ENCODE results near the gene ZNF185.

Gene ZNF185

DNA sequence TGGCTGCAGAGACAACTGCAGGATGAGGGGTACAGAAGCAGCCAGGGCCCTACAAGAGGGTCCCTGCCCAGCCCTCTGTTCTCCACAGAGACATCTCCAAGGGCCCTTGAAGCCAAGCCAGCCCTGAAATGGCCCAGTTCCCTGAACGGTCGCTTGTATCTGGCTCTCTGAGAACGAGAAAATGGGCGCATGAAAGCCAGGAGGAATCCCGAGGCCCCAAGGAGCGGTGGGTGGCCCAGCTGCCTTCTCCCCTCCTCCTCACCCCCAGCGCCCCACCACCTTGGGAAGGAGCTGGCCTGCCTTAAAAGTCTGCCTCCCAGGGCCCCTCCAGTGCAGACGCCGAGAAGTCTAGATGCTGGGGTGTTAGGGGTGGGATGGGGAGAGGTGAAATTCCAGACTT is 5.7 kb downstream of the ZNF185 start:
- Histone ChIP-seq H4K8ac (ENCODE audit: low read depth, low read length) (no peak overlapping the region), H3K27me3 (ENCODE audit: control insufficient read depth in 3 of 3, insufficient read depth in 3 of 3, low read depth in 1 of 3, low read length in 3 of 3) (peaks cover 0 to 49% (median 0%) of the 10 kb centered on the region in 3 experiments), H2AK5ac (ENCODE audit: low read depth, low read length) (no peak overlapping the region), H3K14ac (ENCODE audit: low read length) (no peak overlapping the region), H3K36me3 (replicated peaks in 1 of 2; ENCODE audit: control insufficient read depth in 2 of 2, insufficient read depth in 2 of 2, low read length in 2 of 2) (no peaks in the 10 kb centered on the region), H3K9me3 (replicated peaks in 1 of 2; ENCODE audit: control insufficient read depth in 2 of 2, insufficient read depth in 1 of 2, low read depth in 1 of 2, low read length in 2 of 2) (no peaks in the 10 kb centered on the region), H2AFZ (ENCODE audit: low read length) (no peak overlapping the region), H2BK12ac (ENCODE audit: low read length) (no peak overlapping the region), H3K27ac (replicated peaks; ENCODE audit: low read length) (no peak overlapping the region), H2BK5ac (ENCODE audit: low read length) (no peak overlapping the region), H3K4me1 (ENCODE audit: control insufficient read depth in 2 of 2, insufficient read depth in 1 of 2, low read depth in 1 of 2, low read length in 2 of 2) (peaks cover 12 to 19% of the 10 kb centered on the region in 2 donors), H3K23ac (ENCODE audit: low read depth, low read length, poor library complexity) (no peak overlapping the region), H3K9ac (ENCODE audit: low read depth, low read length, poor library complexity) (no peak overlapping the region), H3K4me2 (ENCODE audit: insufficient read depth, low read length, poor library complexity, severe bottlenecking) (no peak overlapping the region), H4K91ac (ENCODE audit: low read depth, low read length, poor library complexity) (no peak overlapping the region), H3K4me3 (ENCODE audit: low read length in 2 of 2) (no peak overlapping the region), H2BK120ac (ENCODE audit: low read depth, low read length) (no peak overlapping the region), H3K4ac (ENCODE audit: low read length) (no peak overlapping the region), H3K79me1 (ENCODE audit: low read depth, low read length) (peaks cover 2% of the 10 kb centered on the region), H2BK15ac (ENCODE audit: low read length) (no peak overlapping the region), H3K18ac (ENCODE audit: low read length) (no peak overlapping the region)
- DNase-seq (ENCODE audit: low spot score): no peak
- WGBS, 2 donors (ENCODE audit: extremely low coverage in 2 of 2, insufficient read length in 2 of 2, insufficient replicate concordance in 1 of 2): no CpG with 5 or more reads among the region's 9 CpGs

DNA sequence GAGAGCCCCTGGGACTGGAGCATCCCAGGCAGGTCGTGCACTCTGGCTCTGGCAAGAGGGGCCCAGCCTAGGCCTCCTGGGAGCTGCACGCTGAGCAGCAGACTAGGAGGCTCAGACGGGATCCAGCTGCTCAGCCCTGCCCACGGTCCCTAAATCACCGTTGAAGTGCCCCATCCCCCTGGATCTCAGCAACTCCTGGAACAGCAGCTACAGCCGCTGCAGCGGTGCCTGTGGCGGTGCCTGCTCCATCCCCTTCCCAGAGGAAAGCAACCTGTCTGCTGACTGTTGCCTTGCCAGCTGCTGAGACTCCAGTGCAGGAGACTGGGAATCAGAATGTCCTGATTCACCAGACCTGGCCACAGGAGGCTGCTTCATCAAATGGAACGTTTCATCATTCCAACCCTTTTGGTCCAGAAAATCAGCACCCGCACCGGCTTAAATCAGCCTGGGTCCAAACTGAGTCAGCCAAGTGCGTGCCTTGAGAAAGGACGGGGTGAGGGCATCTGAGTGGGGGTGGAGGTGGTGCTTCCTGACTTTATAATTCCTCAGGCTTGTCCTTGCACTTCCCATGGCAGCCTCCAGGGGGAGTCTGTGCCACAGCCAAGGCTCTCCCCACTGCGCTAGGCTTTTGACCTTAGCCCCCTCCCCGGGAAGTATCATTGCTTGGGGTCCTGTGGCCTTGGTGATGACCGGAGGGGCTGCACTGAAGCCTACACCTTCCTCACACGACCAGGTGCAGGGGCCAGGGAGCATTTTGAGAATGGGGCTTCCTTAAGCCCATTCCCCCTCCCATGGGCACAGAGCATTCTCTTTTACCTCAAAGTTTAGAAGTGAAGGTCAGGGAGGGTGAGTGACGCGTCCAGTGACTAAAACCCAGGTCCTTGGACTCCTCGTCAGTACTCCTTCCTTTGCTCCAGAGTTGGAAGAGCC is 6.5 kb downstream of the ZNF185 start:
- no peaks in the 10 kb centered on the region for H3K9me3 ChIP-seq (replicated peaks in 1 of 2; ENCODE audit: control insufficient read depth in 2 of 2, insufficient read depth in 1 of 2, low read depth in 1 of 2, low read length in 2 of 2)

DNA sequence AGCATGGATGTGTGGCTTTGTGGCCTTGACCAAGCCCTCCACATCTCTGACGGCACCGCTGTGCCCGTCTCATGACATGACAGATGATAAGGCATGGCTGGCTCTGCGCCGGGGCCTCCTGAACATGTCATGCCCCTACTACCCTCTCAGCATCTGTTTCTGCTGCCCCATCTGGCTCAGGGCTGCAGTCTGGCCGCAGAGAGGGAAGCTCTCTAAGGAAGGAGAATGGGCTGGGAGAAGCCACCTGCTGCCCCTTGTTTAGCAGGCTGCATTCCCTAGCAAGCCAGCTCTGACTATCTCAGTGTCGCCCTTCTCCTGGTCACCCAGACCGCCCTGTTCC is 7.2 kb downstream of the ZNF185 start:
- H3K4me1 ChIP-seq (ENCODE audit: control insufficient read depth in 2 of 2, insufficient read depth in 1 of 2, low read depth in 1 of 2, low read length in 2 of 2): peaks cover 12 to 16% of the 10 kb centered on the region in 2 donors
- H3K27me3 ChIP-seq (ENCODE audit: control insufficient read depth in 3 of 3, insufficient read depth in 3 of 3, low read depth in 1 of 3, low read length in 3 of 3): peaks cover 0 to 34% (median 0%) of the 10 kb centered on the region in 3 experiments
- no peak overlapping the region for H4K91ac ChIP-seq (ENCODE audit: low read depth, low read length, poor library complexity)
- H2BK120ac ChIP-seq (ENCODE audit: low read depth, low read length): no peak overlapping the region
- no peak overlapping the region for H3K14ac ChIP-seq (ENCODE audit: low read length)
- no CpG with 5 or more reads among the region's 8 CpGs for WGBS, 2 donors (ENCODE audit: extremely low coverage in 2 of 2, insufficient read length in 2 of 2, insufficient replicate concordance in 1 of 2)
- no peak overlapping the region for H2BK5ac ChIP-seq (ENCODE audit: low read length)
- no peak overlapping the region for H4K8ac ChIP-seq (ENCODE audit: low read depth, low read length)
- H3K27ac ChIP-seq (replicated peaks; ENCODE audit: low read length): no peak overlapping the region
- no peaks in the 10 kb centered on the region for H3K9me3 ChIP-seq (replicated peaks in 1 of 2; ENCODE audit: control insufficient read depth in 2 of 2, insufficient read depth in 1 of 2, low read depth in 1 of 2, low read length in 2 of 2)
- H2AK5ac ChIP-seq (ENCODE audit: low read depth, low read length): peak overlapping the region; percentile 63
- H3K79me1 ChIP-seq (ENCODE audit: low read depth, low read length): peaks cover 3% of the 10 kb centered on the region
- H2BK12ac ChIP-seq (ENCODE audit: low read length): no peak overlapping the region
- no peaks in the 10 kb centered on the region for H3K36me3 ChIP-seq (replicated peaks in 1 of 2; ENCODE audit: control insufficient read depth in 2 of 2, insufficient read depth in 2 of 2, low read length in 2 of 2)
- no peak overlapping the region for H2AFZ ChIP-seq (ENCODE audit: low read length)
- no peak for DNase-seq (ENCODE audit: low spot score)
- no peak overlapping the region for H3K4me2 ChIP-seq (ENCODE audit: insufficient read depth, low read length, poor library complexity, severe bottlenecking)
- no peak overlapping the region for H2BK15ac ChIP-seq (ENCODE audit: low read length)
- no peak overlapping the region for H3K23ac ChIP-seq (ENCODE audit: low read depth, low read length, poor library complexity)
- no peak overlapping the region for H3K9ac ChIP-seq (ENCODE audit: low read depth, low read length, poor library complexity)
- H3K4me3 ChIP-seq (ENCODE audit: low read length in 2 of 2): no peak overlapping the region
- H3K4ac ChIP-seq (ENCODE audit: low read length): no peak overlapping the region
- no peak overlapping the region for H3K18ac ChIP-seq (ENCODE audit: low read length)

More for the DNA sequence above, 6.5 kb downstream of the ZNF185 start:
- peak overlapping the region; percentile 63 for H2AK5ac ChIP-seq (ENCODE audit: low read depth, low read length)
- H3K27me3 ChIP-seq (ENCODE audit: control insufficient read depth in 3 of 3, insufficient read depth in 3 of 3, low read depth in 1 of 3, low read length in 3 of 3): peaks cover 0 to 41% (median 0%) of the 10 kb centered on the region in 3 experiments
- no peak overlapping the region for H3K23ac ChIP-seq (ENCODE audit: low read depth, low read length, poor library complexity)
- H3K9ac ChIP-seq (ENCODE audit: low read depth, low read length, poor library complexity): no peak overlapping the region
- H2BK15ac ChIP-seq (ENCODE audit: low read length): no peak overlapping the region
- H3K4me2 ChIP-seq (ENCODE audit: insufficient read depth, low read length, poor library complexity, severe bottlenecking): peak overlapping the region; percentile 25
- no peak overlapping the region for H3K14ac ChIP-seq (ENCODE audit: low read length)
- no CpG with 5 or more reads among the region's 20 CpGs for WGBS, 2 donors (ENCODE audit: extremely low coverage in 2 of 2, insufficient read length in 2 of 2, insufficient replicate concordance in 1 of 2)
- peak; percentile 26 for DNase-seq (ENCODE audit: low spot score)
- H3K4ac ChIP-seq (ENCODE audit: low read length): no peak overlapping the region
- no peak overlapping the region for H2BK120ac ChIP-seq (ENCODE audit: low read depth, low read length)
- no peak overlapping the region for H2BK12ac ChIP-seq (ENCODE audit: low read length)
- no peak overlapping the region for H4K91ac ChIP-seq (ENCODE audit: low read depth, low read length, poor library complexity)
- peaks cover 3% of the 10 kb centered on the region for H3K79me1 ChIP-seq (ENCODE audit: low read depth, low read length)
- H3K36me3 ChIP-seq (replicated peaks in 1 of 2; ENCODE audit: control insufficient read depth in 2 of 2, insufficient read depth in 2 of 2, low read length in 2 of 2): no peaks in the 10 kb centered on the region
- no peak overlapping the region for H3K4me3 ChIP-seq (ENCODE audit: low read length in 2 of 2)
- no peak overlapping the region for H4K8ac ChIP-seq (ENCODE audit: low read depth, low read length)
- H2BK5ac ChIP-seq (ENCODE audit: low read length): no peak overlapping the region
- H3K27ac ChIP-seq (replicated peaks; ENCODE audit: low read length): no peak overlapping the region
- no peak overlapping the region for H3K18ac ChIP-seq (ENCODE audit: low read length)
- peak overlapping the region; percentile 9 for H2AFZ ChIP-seq (ENCODE audit: low read length)
- peaks cover 12 to 16% of the 10 kb centered on the region in 2 donors for H3K4me1 ChIP-seq (ENCODE audit: control insufficient read depth in 2 of 2, insufficient read depth in 1 of 2, low read depth in 1 of 2, low read length in 2 of 2)

DNA sequence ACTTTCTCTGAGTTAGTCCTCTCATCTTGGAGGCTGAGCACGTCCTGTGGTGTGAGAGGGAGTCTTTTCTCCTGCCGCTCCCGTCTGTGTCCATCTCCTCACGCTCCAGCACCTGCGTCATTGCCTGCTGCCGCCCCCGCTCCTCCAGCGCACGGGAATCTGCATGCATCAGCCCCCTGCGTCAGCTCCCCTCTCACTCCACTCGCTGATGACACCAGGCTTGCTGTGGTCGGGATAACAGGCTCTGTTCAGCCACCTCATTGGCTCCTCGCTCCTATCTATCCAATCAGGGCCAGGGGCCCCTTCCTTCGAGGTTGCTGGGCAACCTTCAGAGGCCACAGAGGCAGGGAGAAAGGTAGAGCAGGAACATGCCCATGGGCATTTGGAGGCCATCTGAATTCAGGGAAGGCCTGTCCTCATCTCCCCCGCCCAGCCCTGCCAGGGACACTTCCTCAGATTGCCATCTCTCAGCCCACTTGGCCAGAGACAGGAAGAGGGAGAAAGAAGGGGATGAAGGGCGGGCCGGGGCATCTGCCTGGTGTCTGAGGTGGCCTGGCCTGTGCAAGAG is 9.3 kb downstream of the ZNF185 start:
- H2AK5ac ChIP-seq (ENCODE audit: low read depth, low read length): no peak overlapping the region
- peak overlapping the region; percentile 47 for H3K4me2 ChIP-seq (ENCODE audit: insufficient read depth, low read length, poor library complexity, severe bottlenecking)
- DNase-seq (ENCODE audit: low spot score): peak; percentile 27
- no peak overlapping the region for H3K9ac ChIP-seq (ENCODE audit: low read depth, low read length, poor library complexity)
- WGBS, 2 donors (ENCODE audit: extremely low coverage in 2 of 2, insufficient read length in 2 of 2, insufficient replicate concordance in 1 of 2): no CpG with 5 or more reads among the region's 17 CpGs
- peak overlapping the region; percentile 76 for H3K4ac ChIP-seq (ENCODE audit: low read length)
- H4K91ac ChIP-seq (ENCODE audit: low read depth, low read length, poor library complexity): no peak overlapping the region
- H3K4me3 ChIP-seq (ENCODE audit: low read length in 2 of 2): peak overlapping the region; percentile 37 to 47
- peak overlapping the region; percentile 90 for H3K18ac ChIP-seq (ENCODE audit: low read length)
- H2BK5ac ChIP-seq (ENCODE audit: low read length): no peak overlapping the region
- H3K27ac ChIP-seq (replicated peaks; ENCODE audit: low read length): peak overlapping the region; percentile 30
- no peaks in the 10 kb centered on the region for H3K9me3 ChIP-seq (replicated peaks in 1 of 2; ENCODE audit: control insufficient read depth in 2 of 2, insufficient read depth in 1 of 2, low read depth in 1 of 2, low read length in 2 of 2)
- no peaks in the 10 kb centered on the region for H3K36me3 ChIP-seq (replicated peaks in 1 of 2; ENCODE audit: control insufficient read depth in 2 of 2, insufficient read depth in 2 of 2, low read length in 2 of 2)
- peaks cover 5% of the 10 kb centered on the region for H3K79me1 ChIP-seq (ENCODE audit: low read depth, low read length)
- peaks cover 0 to 13% (median 0%) of the 10 kb centered on the region in 3 experiments for H3K27me3 ChIP-seq (ENCODE audit: control insufficient read depth in 3 of 3, insufficient read depth in 3 of 3, low read depth in 1 of 3, low read length in 3 of 3)
- H3K4me1 ChIP-seq (ENCODE audit: control insufficient read depth in 2 of 2, insufficient read depth in 1 of 2, low read depth in 1 of 2, low read length in 2 of 2): peaks cover 12 to 16% of the 10 kb centered on the region in 2 donors
- H3K14ac ChIP-seq (ENCODE audit: low read length): no peak overlapping the region
- no peak overlapping the region for H2BK120ac ChIP-seq (ENCODE audit: low read depth, low read length)
- peak overlapping the region; percentile 22 for H2BK12ac ChIP-seq (ENCODE audit: low read length)
- peak overlapping the region; percentile 65 for H4K8ac ChIP-seq (ENCODE audit: low read depth, low read length)
- H2BK15ac ChIP-seq (ENCODE audit: low read length): peak overlapping the region; percentile 67
- peak overlapping the region; percentile 90 for H2AFZ ChIP-seq (ENCODE audit: low read length)
- no peak overlapping the region for H3K23ac ChIP-seq (ENCODE audit: low read depth, low read length, poor library complexity)
